Left ventricle myocardium inferior (tissue), 1 donor: Measurements from ENCODE around the gene PBX3. TPM values are rescaled to one million over a fixed set of nuclear protein-coding genes. Genes with fewer than 3 reads are reported as not detected.

Experiments used
- DNase-seq: peaks from one replicate; pipeline ENCODE4 v3.0.0-alpha.2; 2020
- H3K27ac ChIP-seq: fragments of 200-600 bp; replicated peaks from 2 replicates; pipeline ENCODE4 v1.8.0; 2021
- H3K27me3 ChIP-seq: fragments of 200-600 bp; 2 replicates; pipeline ENCODE4 v1.8.0; 2021; ENCODE audit warnings: low read depth
- H3K36me3 ChIP-seq: fragments of 200-600 bp; 2 replicates; pipeline ENCODE4 v1.8.0; 2021
- H3K4me1 ChIP-seq: fragments of 200-600 bp; 2 replicates; pipeline ENCODE4 v1.8.0; 2021
- H3K4me3 ChIP-seq: fragments of 200-600 bp; 2 replicates; pipeline ENCODE4 v1.8.0; 2021; ENCODE audit warnings: mild to moderate bottlenecking, moderate library complexity
- H3K9me3 ChIP-seq: fragments of 200-600 bp; replicated peaks from 2 replicates; pipeline ENCODE4 v1.8.0; 2021
- intact Hi-C: fragments of 100-400 bp; cut with micrococcal nuclease; formaldehyde crosslinking; loops from one replicate; pipeline ENCODE4 v1.11.0; 2022
- total RNA-seq: library from RNA; stranded (reverse); fragmentation: NEBNext Ultra II Directional; extraction: Animal tissue kit (Norgen Biotek cat#: 25700); gene quantifications from one replicate; pipeline ENCODE4 v1.2.1, GENCODE V29; 2021
- TF ChIP-seq, protein P1 (sequence below): fragments of 200-600 bp; IDR thresholded peaks from 2 replicates; pipeline ENCODE4 v1.8.0; 2021; ENCODE audit warnings: antibody characterized with exemption, mild to moderate bottlenecking, borderline replicate concordance
- donor health status: DM: no; HTN: yes; CAD: no; lungs with severe emphysema.

PBX3 gene
- total RNA-seq, 1 donor from 2014 or later, result 44.2 TPM

GRCh38 chr9:125754096-125754495 lies 6.9 kb downstream of the PBX3 start:
- H3K27ac ChIP-seq, result no peak overlapping the region
- DNase-seq, result no peak
- H3K9me3 ChIP-seq, result no peaks in the 10 kb centered on the region
- H3K36me3 ChIP-seq, result no peaks in the 10 kb centered on the region
- intact Hi-C loops, result no loop called here
- TF ChIP-seq, protein P1, sequence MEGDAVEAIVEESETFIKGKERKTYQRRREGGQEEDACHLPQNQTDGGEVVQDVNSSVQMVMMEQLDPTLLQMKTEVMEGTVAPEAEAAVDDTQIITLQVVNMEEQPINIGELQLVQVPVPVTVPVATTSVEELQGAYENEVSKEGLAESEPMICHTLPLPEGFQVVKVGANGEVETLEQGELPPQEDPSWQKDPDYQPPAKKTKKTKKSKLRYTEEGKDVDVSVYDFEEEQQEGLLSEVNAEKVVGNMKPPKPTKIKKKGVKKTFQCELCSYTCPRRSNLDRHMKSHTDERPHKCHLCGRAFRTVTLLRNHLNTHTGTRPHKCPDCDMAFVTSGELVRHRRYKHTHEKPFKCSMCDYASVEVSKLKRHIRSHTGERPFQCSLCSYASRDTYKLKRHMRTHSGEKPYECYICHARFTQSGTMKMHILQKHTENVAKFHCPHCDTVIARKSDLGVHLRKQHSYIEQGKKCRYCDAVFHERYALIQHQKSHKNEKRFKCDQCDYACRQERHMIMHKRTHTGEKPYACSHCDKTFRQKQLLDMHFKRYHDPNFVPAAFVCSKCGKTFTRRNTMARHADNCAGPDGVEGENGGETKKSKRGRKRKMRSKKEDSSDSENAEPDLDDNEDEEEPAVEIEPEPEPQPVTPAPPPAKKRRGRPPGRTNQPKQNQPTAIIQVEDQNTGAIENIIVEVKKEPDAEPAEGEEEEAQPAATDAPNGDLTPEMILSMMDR, result no peak
- no peaks in the 10 kb centered on the region for H3K27me3 ChIP-seq
- H3K4me3 ChIP-seq, result no peak overlapping the region
- peaks cover 97% of the 10 kb centered on the region for H3K4me1 ChIP-seq

- intact Hi-C loops, result no loop called here
- peaks cover 97% of the 10 kb centered on the region for H3K4me1 ChIP-seq
Measured at GRCh38 chr9:125755340-125755739, 8.2 kb downstream of the PBX3 start.

GRCh38 chr9:125756518-125756917 lies 9.3 kb downstream of the PBX3 start:
- intact Hi-C loops, result no loop called here
- TF ChIP-seq, protein P1, result no peak
- Histone ChIP-seq H3K4me1 (peaks cover 96% of the 10 kb centered on the region), H3K27ac (no peak overlapping the region), H3K36me3 (no peaks in the 10 kb centered on the region), H3K4me3 (no peak overlapping the region), H3K27me3 (no peaks in the 10 kb centered on the region), H3K9me3 (no peaks in the 10 kb centered on the region)
- DNase-seq, result no peak

More at GRCh38 chr9:125755340-125755739, 8.2 kb downstream of the PBX3 start:
- H3K9me3 ChIP-seq, result no peaks in the 10 kb centered on the region
- H3K27ac ChIP-seq, result no peak overlapping the region
- no peaks in the 10 kb centered on the region for H3K36me3 ChIP-seq
- TF ChIP-seq, protein P1, result no peak
- H3K4me3 ChIP-seq, result no peak overlapping the region
- no peak for DNase-seq
- H3K27me3 ChIP-seq, result no peaks in the 10 kb centered on the region

- intact Hi-C loops, result no loop called here
- H3K4me3 ChIP-seq, result no peak overlapping the region
- H3K4me1 ChIP-seq, result peaks cover 96% of the 10 kb centered on the region
- no peaks in the 10 kb centered on the region for H3K9me3 ChIP-seq
- H3K36me3 ChIP-seq, result no peaks in the 10 kb centered on the region
- no peak for DNase-seq
- no peaks in the 10 kb centered on the region for H3K27me3 ChIP-seq
- TF ChIP-seq, protein P1, result no peak
- H3K27ac ChIP-seq, result no peak overlapping the region
Measured at GRCh38 chr9:125757834-125758233, 10.7 kb downstream of the PBX3 start.

GRCh38 chr9:125758986-125759763 lies 12.0 kb downstream of the PBX3 start:
- Histone ChIP-seq H3K4me1 (peaks cover 96% of the 10 kb centered on the region), H3K36me3 (no peaks in the 10 kb centered on the region), H3K27me3 (no peaks in the 10 kb centered on the region), H3K9me3 (no peaks in the 10 kb centered on the region), H3K27ac (peak overlapping the region; percentile 37), H3K4me3 (peak overlapping the region; percentile 49)
- peak; percentile 22 for DNase-seq
- intact Hi-C loops, result no loop called here
- TF ChIP-seq, protein P1, result no peak
